Activated gamma-delta T cell (primary cell): Measurements from ENCODE around the gene SERPINH1.
"Not testable (repeated sequence)": the region's sequence is repeated elsewhere in the genome, so short reads cannot be mapped to it uniquely, and the experiment has no call there.

ENCODE experiments used
- DNase-seq: peaks from one replicate; lab custom pipeline; 2025; lab: John Stamatoyannopoulos, UW

Gene SERPINH1

GRCh38 chr11:75574698-75575602 is 12.9 kb downstream of the SERPINH1 start:
- DNase-seq = no peak

GRCh38 chr11:75576017-75576416 is 14.0 kb downstream of the SERPINH1 start:
- DNase-seq = no peak

GRCh38 chr11:75576499-75576918 is 14.5 kb downstream of the SERPINH1 start:
- DNase-seq = no peak

- DNase-seq = no peak
These were observed 15.2 kb downstream of the SERPINH1 start for GRCh38 chr11:75577207-75577606.

GRCh38 chr11:75578977-75579376 is 16.9 kb downstream of the SERPINH1 start:
- DNase-seq = no peak

- DNase-seq = no peak
These were observed 17.8 kb downstream of the SERPINH1 start for GRCh38 chr11:75579841-75580240.

- DNase-seq = no peak
These were observed 20.4 kb downstream of the SERPINH1 start for GRCh38 chr11:75582506-75582894.

- DNase-seq = no peak
These were observed 21.1 kb downstream of the SERPINH1 start for GRCh38 chr11:75582895-75583717.

- DNase-seq = no peak
These were observed 21.9 kb downstream of the SERPINH1 start for GRCh38 chr11:75583718-75584658.

- not testable (repeated sequence) for DNase-seq
These were observed 22.7 kb downstream of the SERPINH1 start for GRCh38 chr11:75584659-75585292.

GRCh38 chr11:75585293-75585670 is 23.2 kb downstream of the SERPINH1 start:
- DNase-seq = no peak

GRCh38 chr11:75586395-75586794 is 24.3 kb downstream of the SERPINH1 start:
- no peak for DNase-seq

- DNase-seq = no peak
These were observed 26.0 kb downstream of the SERPINH1 start for GRCh38 chr11:75588051-75588481.

- no peak for DNase-seq
These were observed 27.0 kb downstream of the SERPINH1 start for GRCh38 chr11:75589051-75589450.

- no peak for DNase-seq
These were observed 27.9 kb downstream of the SERPINH1 start for GRCh38 chr11:75589933-75590332.

- no peak for DNase-seq
These were observed 29.3 kb downstream of the SERPINH1 start for GRCh38 chr11:75591371-75591770.

- DNase-seq = no peak
These were observed 29.9 kb downstream of the SERPINH1 start for GRCh38 chr11:75591966-75592365.

- no peak for DNase-seq
These were observed 30.7 kb downstream of the SERPINH1 start for GRCh38 chr11:75592715-75593114.

- no peak for DNase-seq
These were observed 31.3 kb downstream of the SERPINH1 start for GRCh38 chr11:75593286-75593915.

- DNase-seq = no peak
These were observed 32.2 kb downstream of the SERPINH1 start for GRCh38 chr11:75594211-75594610.

GRCh38 chr11:75595429-75595828 is 33.4 kb downstream of the SERPINH1 start:
- no peak for DNase-seq
